ENCODE data around the gene ERI3.

The ERI3 gene

GRCh38 chr1:44351289-44351688, 3.8 kb downstream of the ERI3 start:
- no peak overlapping the region for H3K4me2 ChIP-seq
- no peaks in the 10 kb centered on the region for H3K9me3 ChIP-seq
- no peaks in the 10 kb centered on the region for H3K27me3 ChIP-seq
- H3K36me3 ChIP-seq: peaks cover 18% of the 10 kb centered on the region; the same call in 1 of the 2 replicates
- peaks cover 49% of the 10 kb centered on the region for H4K20me1 ChIP-seq
- H3K27ac ChIP-seq: no peak overlapping the region
- no peak overlapping the region for H3K4me3 ChIP-seq
- TF ChIP-seq Cebpa-rat (IDR thresholded peaks at IDR 0.05): no peak
- peaks cover 20% of the 10 kb centered on the region for H3K4me1 ChIP-seq
- H3K9ac ChIP-seq: no peak overlapping the region

GRCh38 chr1:44348061-44348485, 7.0 kb downstream of the ERI3 start:
- TF ChIP-seq Cebpa-rat (IDR thresholded peaks at IDR 0.05): no peak
- no peak overlapping the region for H3K4me2 ChIP-seq
- H3K9me3 ChIP-seq: no peaks in the 10 kb centered on the region
- peaks cover 74% of the 10 kb centered on the region for H4K20me1 ChIP-seq
- H3K9ac ChIP-seq: no peak overlapping the region
- no peak overlapping the region for H3K27ac ChIP-seq
- peaks cover 26% of the 10 kb centered on the region; the same call in 1 of the 2 replicates for H3K36me3 ChIP-seq
- H3K4me3 ChIP-seq: no peak overlapping the region
- no peaks in the 10 kb centered on the region for H3K27me3 ChIP-seq
- H3K4me1 ChIP-seq: no peaks in the 10 kb centered on the region

- Histone ChIP-seq H3K9ac (no peak overlapping the region), H3K27me3 (no peaks in the 10 kb centered on the region), H3K36me3 (peaks cover 23% of the 10 kb centered on the region), H3K4me2 (no peak overlapping the region), H3K27ac (no peak overlapping the region), H3K4me1 (no peaks in the 10 kb centered on the region), H3K4me3 (no peak overlapping the region), H3K9me3 (no peaks in the 10 kb centered on the region), H4K20me1 (peaks cover 77% of the 10 kb centered on the region)
- TF ChIP-seq Cebpa-rat (IDR thresholded peaks at IDR 0.05): no peak
These were observed 7.8 kb downstream of the ERI3 start for GRCh38 chr1:44347280-44347679.

GRCh38 chr1:44346878-44347277, 8.2 kb downstream of the ERI3 start:
- H3K9ac ChIP-seq: no peak overlapping the region
- no peak for TF ChIP-seq Cebpa-rat (IDR thresholded peaks at IDR 0.05)
- H3K27me3 ChIP-seq: no peaks in the 10 kb centered on the region
- no peak overlapping the region for H3K4me3 ChIP-seq
- H3K9me3 ChIP-seq: no peaks in the 10 kb centered on the region
- no peak overlapping the region for H3K27ac ChIP-seq
- H3K36me3 ChIP-seq: peaks cover 23% of the 10 kb centered on the region
- peaks cover 81% of the 10 kb centered on the region for H4K20me1 ChIP-seq
- no peak overlapping the region for H3K4me2 ChIP-seq
- no peaks in the 10 kb centered on the region for H3K4me1 ChIP-seq

GRCh38 chr1:44346184-44346583, 8.9 kb downstream of the ERI3 start:
- no peaks in the 10 kb centered on the region for H3K4me1 ChIP-seq
- no peak overlapping the region for H3K9ac ChIP-seq
- H3K9me3 ChIP-seq: no peaks in the 10 kb centered on the region
- H3K4me3 ChIP-seq: no peak overlapping the region
- no peaks in the 10 kb centered on the region for H3K27me3 ChIP-seq
- no peak for TF ChIP-seq Cebpa-rat (IDR thresholded peaks at IDR 0.05)
- peaks cover 22% of the 10 kb centered on the region for H3K36me3 ChIP-seq
- no peak overlapping the region for H3K27ac ChIP-seq
- H4K20me1 ChIP-seq: peaks cover 88% of the 10 kb centered on the region
- no peak overlapping the region for H3K4me2 ChIP-seq

- Histone ChIP-seq H3K9me3 (no peaks in the 10 kb centered on the region), H3K27ac (no peak overlapping the region), H4K20me1 (peaks cover 96% of the 10 kb centered on the region), H3K27me3 (no peaks in the 10 kb centered on the region), H3K4me3 (no peak overlapping the region), H3K36me3 (peaks cover 20% of the 10 kb centered on the region), H3K9ac (no peak overlapping the region), H3K4me2 (no peak overlapping the region), H3K4me1 (no peaks in the 10 kb centered on the region)
- TF ChIP-seq Cebpa-rat (IDR thresholded peaks at IDR 0.05): no peak
These were observed 9.8 kb downstream of the ERI3 start for GRCh38 chr1:44345187-44345775.

- Histone ChIP-seq H3K36me3 (peaks cover 65% of the 10 kb centered on the region), H3K4me3 (no peak overlapping the region), H3K27ac (no peak overlapping the region), H3K27me3 (no peaks in the 10 kb centered on the region), H4K20me1 (peaks cover 82% of the 10 kb centered on the region), H3K9me3 (0 out of 2 replicates have a peak, but pooled peaks cover 6% of the 10 kb centered on the region), H3K9ac (no peak overlapping the region), H3K4me1 (no peaks in the 10 kb centered on the region), H3K4me2 (no peak overlapping the region)
- TF ChIP-seq Cebpa-rat (IDR thresholded peaks at IDR 0.05): no peak
These were observed 15.3 kb downstream of the ERI3 start for GRCh38 chr1:44339731-44340130.

- peaks cover 79% of the 10 kb centered on the region for H3K36me3 ChIP-seq
- H4K20me1 ChIP-seq: peaks cover 79% of the 10 kb centered on the region
- no peak overlapping the region for H3K4me2 ChIP-seq
These were observed 16.9 kb downstream of the ERI3 start for GRCh38 chr1:44338136-44338535.

GRCh38 chr1:44336668-44337067, 18.4 kb downstream of the ERI3 start:
- H3K4me2 ChIP-seq: no peak overlapping the region
- H3K27me3 ChIP-seq: no peaks in the 10 kb centered on the region
- H3K4me1 ChIP-seq: no peaks in the 10 kb centered on the region
- H3K9ac ChIP-seq: no peak overlapping the region
- H3K36me3 ChIP-seq: peaks cover 84% of the 10 kb centered on the region
- no peak overlapping the region for H3K27ac ChIP-seq
- H3K9me3 ChIP-seq: 0 out of 2 replicates have a peak, but pooled peaks cover 6% of the 10 kb centered on the region
- H4K20me1 ChIP-seq: peaks cover 78% of the 10 kb centered on the region
- H3K4me3 ChIP-seq: no peak overlapping the region
- no peak for TF ChIP-seq Cebpa-rat (IDR thresholded peaks at IDR 0.05)

More at GRCh38 chr1:44338136-44338535, 16.9 kb downstream of the ERI3 start:
- no peak for TF ChIP-seq Cebpa-rat (IDR thresholded peaks at IDR 0.05)
- H3K4me3 ChIP-seq: no peak overlapping the region
- H3K27ac ChIP-seq: no peak overlapping the region
- no peaks in the 10 kb centered on the region for H3K27me3 ChIP-seq
- H3K4me1 ChIP-seq: no peaks in the 10 kb centered on the region
- no peak overlapping the region for H3K9ac ChIP-seq
- 0 out of 2 replicates have a peak, but pooled peaks cover 6% of the 10 kb centered on the region for H3K9me3 ChIP-seq

- no peak for TF ChIP-seq Cebpa-rat (IDR thresholded peaks at IDR 0.05)
- H3K4me3 ChIP-seq: no peak overlapping the region
- peaks cover 97% of the 10 kb centered on the region for H3K36me3 ChIP-seq
- no peak overlapping the region for H3K4me2 ChIP-seq
- H3K9me3 ChIP-seq: 0 out of 2 replicates have a peak, but pooled peaks cover 6% of the 10 kb centered on the region
- H3K27me3 ChIP-seq: no peaks in the 10 kb centered on the region
- H4K20me1 ChIP-seq: peaks cover 74% of the 10 kb centered on the region; the same call in 1 of the 2 replicates
- H3K4me1 ChIP-seq: no peaks in the 10 kb centered on the region
- no peak overlapping the region for H3K27ac ChIP-seq
- no peak overlapping the region for H3K9ac ChIP-seq
These were observed 20.1 kb downstream of the ERI3 start for GRCh38 chr1:44334968-44335367.
